ENCODE data around the gene HIVEP2.

GRCh38 chr6:142784344-142784743, 160.6 kb downstream of the HIVEP2 start:
- TF ChIP-seq, protein P1, sequence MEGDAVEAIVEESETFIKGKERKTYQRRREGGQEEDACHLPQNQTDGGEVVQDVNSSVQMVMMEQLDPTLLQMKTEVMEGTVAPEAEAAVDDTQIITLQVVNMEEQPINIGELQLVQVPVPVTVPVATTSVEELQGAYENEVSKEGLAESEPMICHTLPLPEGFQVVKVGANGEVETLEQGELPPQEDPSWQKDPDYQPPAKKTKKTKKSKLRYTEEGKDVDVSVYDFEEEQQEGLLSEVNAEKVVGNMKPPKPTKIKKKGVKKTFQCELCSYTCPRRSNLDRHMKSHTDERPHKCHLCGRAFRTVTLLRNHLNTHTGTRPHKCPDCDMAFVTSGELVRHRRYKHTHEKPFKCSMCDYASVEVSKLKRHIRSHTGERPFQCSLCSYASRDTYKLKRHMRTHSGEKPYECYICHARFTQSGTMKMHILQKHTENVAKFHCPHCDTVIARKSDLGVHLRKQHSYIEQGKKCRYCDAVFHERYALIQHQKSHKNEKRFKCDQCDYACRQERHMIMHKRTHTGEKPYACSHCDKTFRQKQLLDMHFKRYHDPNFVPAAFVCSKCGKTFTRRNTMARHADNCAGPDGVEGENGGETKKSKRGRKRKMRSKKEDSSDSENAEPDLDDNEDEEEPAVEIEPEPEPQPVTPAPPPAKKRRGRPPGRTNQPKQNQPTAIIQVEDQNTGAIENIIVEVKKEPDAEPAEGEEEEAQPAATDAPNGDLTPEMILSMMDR (IDR thresholded peaks at IDR 0.05), result no peak
- TF ChIP-seq POLR2A (IDR thresholded peaks at IDR 0.05), result no peak
